K562 (cell line): ENCODE measurements around the gene CGNL1.

Experiments used
- ARNT ChIP-seq, 2 experiments: fragments of 450-650 bp; IDR thresholded peaks; 2 replicates each; pipeline ENCODE4 v1.6.1; 2016; ENCODE audit warnings: mild to moderate bottlenecking in 1 of 2
- CBFA2T2 ChIP-seq: fragments of 450-650 bp; conservative IDR thresholded peaks from 2 replicates; pipeline ENCODE4 v1.6.1; 2017; ENCODE audit warnings: mild to moderate bottlenecking
- CTCF ChIP-seq, 3 experiments: IDR thresholded peaks in 2 of 3; conservative IDR thresholded peaks in 1 of 3; 2 replicates each; pipeline ENCODE4 v1.5.1; 2011 to 2012; ENCODE audit warnings: low read length in 3 of 3, mild to moderate bottlenecking in 3 of 3, control low read depth in 2 of 3, improper control_type of control experiment in 1 of 3, inconsistent platforms in 1 of 3, low read depth in 1 of 3, mixed read lengths in 1 of 3, moderate library complexity in 1 of 3; ENCODE audit not compliant: insufficient read depth in 2 of 3
- MCM5 ChIP-seq: fragments of 450-650 bp; IDR thresholded peaks from 2 replicates; pipeline ENCODE4 v1.6.1; 2016; ENCODE audit warnings: low read depth
- MYC ChIP-seq, 2 experiments: fragments of 250-450 bp in 1 of 2; sonication (Bioruptor Pico) in 1 of 2; IDR thresholded peaks; 2 replicates each; pipeline versions ENCODE4 v1.5.1 to v1.6.1; 2012 to 2021; ENCODE audit warnings: low read depth in 2 of 2, borderline replicate concordance in 1 of 2, improper control_type of control experiment in 1 of 2, low read length in 1 of 2, mild to moderate bottlenecking in 1 of 2, moderate library complexity in 1 of 2
- SIN3A ChIP-seq, 2 experiments: fragments of 150-350 bp in 1 of 2; IDR thresholded peaks; 2 replicates each; pipeline ENCODE4 v1.6.1; 2011 to 2016; ENCODE audit warnings: borderline replicate concordance in 2 of 2, low read depth in 2 of 2, low read length in 2 of 2, mild to moderate bottlenecking in 2 of 2, moderate library complexity in 2 of 2; ENCODE audit not compliant: control insufficient read depth in 1 of 2
- TAF1 ChIP-seq: IDR thresholded peaks from 2 replicates; pipeline ENCODE4 v1.6.1; 2011; ENCODE audit warnings: mild to moderate bottlenecking, low read length, moderate library complexity; ENCODE audit not compliant: insufficient read depth, control insufficient read depth, severe bottlenecking; ENCODE audit errors: extremely low read depth

GRCh38 chr15:57334257-57334656 is 42.0 kb upstream of the CGNL1 start:
- TF ChIP-seq SIN3A (IDR thresholded peaks at IDR 0.05; ENCODE audit: borderline replicate concordance in 2 of 2, control insufficient read depth in 1 of 2, low read depth in 2 of 2, low read length in 2 of 2), result no peak
- TF ChIP-seq CBFA2T2, result no peak
- TF ChIP-seq CTCF (IDR thresholded peaks at IDR 0.05 in 2 of 3, conservative IDR thresholded peaks at IDR 0.05 in 1 of 3; ENCODE audit: insufficient read depth in 2 of 3, low read depth in 1 of 3, low read length in 3 of 3), result no peak
- TF ChIP-seq TAF1, result no peak
- TF ChIP-seq MYC (IDR thresholded peaks at IDR 0.05; ENCODE audit: low read depth, low read length), result no peak
- no peak for TF ChIP-seq MYC (CRISPR knock-in tag; IDR thresholded peaks at IDR 0.05; ENCODE audit: borderline replicate concordance, low read depth)
- no peak for TF ChIP-seq ARNT (IDR thresholded peaks at IDR 0.05)
- no peak for TF ChIP-seq MCM5
